Endothelial cell of umbilical vein (primary cell): Measurements from ENCODE around the gene KRT79. TPM values are rescaled to one million over a fixed set of nuclear protein-coding genes. Genes with fewer than 3 reads are reported as not detected.

Experiments
- BruUV-seq: library from RNA; stranded (reverse); fragments of 400-500 nt; replicated peaks from 2 replicates; lab custom pipeline; 2021; lab: Mats Ljungman, UMichigan
- CTCF ChIA-PET: fragments of 300-600, 350-600 bp; sonication (Branson Sonifier 250); formaldehyde crosslinking; loops from one replicate; lab custom pipeline; 2021; ENCODE audit warnings: antibody characterized with exemption, inconsistent platforms; lab: Charles Lee
- POLR2A ChIA-PET: fragments of 300-600, 350-600 bp; sonication (Branson Sonifier 250); formaldehyde crosslinking; loops from one replicate; lab custom pipeline; 2021; ENCODE audit warnings: antibody characterized with exemption, inconsistent platforms; lab: Charles Lee
- DNase-seq: peaks from one replicate; pipeline ENCODE4 v3.0.0-alpha.2; 2011; ENCODE audit warnings: low read depth, low spot score
- FAIRE-seq: peaks from 2 replicates; lab custom pipeline; 2011; peaks lifted over from hg19 to GRCh38; lab: Jason Lieb, UNC
- H2AFZ ChIP-seq: 2 replicates; pipeline ENCODE4 v1.6.0; 2012; ENCODE audit warnings: low read depth, low read length, control low read depth, inconsistent platforms
- H3K27ac ChIP-seq: 2 replicates; pipeline ENCODE4 v1.5.1; 2011; ENCODE audit warnings: low read depth, mild to moderate bottlenecking, control low read depth, low read length, moderate library complexity; ENCODE audit not compliant: insufficient read depth
- H3K27me3 ChIP-seq, 2 experiments: 2 replicates each; pipeline versions ENCODE4 v1.6.0 to v1.6.1; 2011; ENCODE audit warnings: low read length in 2 of 2, mixed read lengths in 1 of 2; ENCODE audit not compliant: control insufficient read depth in 2 of 2, insufficient read depth in 2 of 2
- H3K36me3 ChIP-seq, 2 experiments: 2 replicates in 1 of 2; 3 replicates in 1 of 2; pipeline ENCODE4 v1.5.1; 2011; ENCODE audit warnings: low read length in 2 of 2, mild to moderate bottlenecking in 1 of 2, moderate library complexity in 1 of 2; ENCODE audit not compliant: control insufficient read depth in 2 of 2, insufficient read depth in 2 of 2; ENCODE audit errors: extremely low read depth in 1 of 2
- H3K4me1 ChIP-seq: 3 replicates; pipeline ENCODE4 v1.5.1; 2011; ENCODE audit warnings: mild to moderate bottlenecking, low read length; ENCODE audit not compliant: control insufficient read depth, insufficient read depth; ENCODE audit errors: extremely low read depth
- H3K4me2 ChIP-seq: 2 replicates; pipeline ENCODE4 v1.6.1; 2011; ENCODE audit warnings: low read length, control low read depth, mixed read lengths; ENCODE audit not compliant: insufficient read depth
- H3K4me3 ChIP-seq, 3 experiments: fragments of 200-600 bp in 1 of 3; sonication (generic), shearing (Covaris generic) in 1 of 3; replicated peaks in 1 of 3; 2 replicates each; pipeline ENCODE4 v1.5.1; 2011 to 2016; ENCODE audit warnings: control low read depth in 3 of 3, low read length in 3 of 3, mild to moderate bottlenecking in 2 of 3, inconsistent platforms in 1 of 3, low read depth in 1 of 3, moderate library complexity in 1 of 3; ENCODE audit not compliant: insufficient read depth in 1 of 3
- H3K79me2 ChIP-seq: 2 replicates; pipeline ENCODE4 v1.6.0; 2012; ENCODE audit warnings: low read length, inconsistent platforms; ENCODE audit not compliant: control insufficient read depth, insufficient read depth
- H3K9ac ChIP-seq: replicated peaks from 2 replicates; pipeline ENCODE3; 2011; ENCODE audit warnings: low read length, control low read depth; ENCODE audit not compliant: insufficient read depth; ENCODE audit errors: extremely low read depth
- H3K9me1 ChIP-seq: replicated peaks from 3 replicates; pipeline ENCODE4 v1.6.0; 2011; ENCODE audit warnings: mild to moderate bottlenecking, low read length; ENCODE audit not compliant: control insufficient read depth, insufficient read depth; ENCODE audit errors: extremely low read depth
- H3K9me3 ChIP-seq: replicated peaks from 2 replicates; pipeline ENCODE4 v1.5.1; 2012; ENCODE audit warnings: low read length, inconsistent platforms; ENCODE audit not compliant: control insufficient read depth, insufficient read depth
- H4K20me1 ChIP-seq: replicated peaks from 2 replicates; pipeline ENCODE3; 2011; ENCODE audit warnings: mild to moderate bottlenecking, low read length; ENCODE audit not compliant: control insufficient read depth, insufficient read depth; ENCODE audit errors: extremely low read depth
- EZH2 ChIP-seq: IDR thresholded peaks from 2 replicates; pipeline ENCODE4 v1.6.1; 2012; ENCODE audit warnings: borderline replicate concordance, low read depth, mild to moderate bottlenecking, moderate library complexity, low read length, inconsistent platforms; ENCODE audit not compliant: severe bottlenecking
- FOS ChIP-seq: IDR thresholded peaks from 2 replicates; pipeline ENCODE4 v1.6.1; 2011; ENCODE audit warnings: mild to moderate bottlenecking, low read length, moderate library complexity, borderline replicate concordance; ENCODE audit not compliant: insufficient read depth
- GATA2 ChIP-seq: IDR thresholded peaks from 2 replicates; pipeline ENCODE4 v1.7.0; 2011; ENCODE audit warnings: low read depth, mild to moderate bottlenecking, moderate library complexity, mixed read lengths, low read length; ENCODE audit not compliant: insufficient read length, insufficient read depth
- JUN ChIP-seq: IDR thresholded peaks from 2 replicates; pipeline ENCODE4 v1.6.1; 2011; ENCODE audit warnings: borderline replicate concordance, low read depth; ENCODE audit not compliant: insufficient read length, insufficient read depth
- MYC ChIP-seq: IDR thresholded peaks from one replicate; pipeline ENCODE4 v1.6.1; 2011; ENCODE audit warnings: mild to moderate bottlenecking, low read depth, low read length
- POLR2A ChIP-seq: IDR thresholded peaks from 2 replicates; pipeline ENCODE4 v1.6.1; 2012; ENCODE audit warnings: low read depth, mild to moderate bottlenecking, control low read depth, low read length
- POLR2AphosphoS5 ChIP-seq: IDR thresholded peaks from 2 replicates; pipeline ENCODE4 v1.6.1; 2012; ENCODE audit warnings: low read depth, mild to moderate bottlenecking, control low read depth, low read length, moderate library complexity; ENCODE audit not compliant: insufficient read depth
- dilution Hi-C: fragments of 300-500 bp; cut with MboI; formaldehyde crosslinking; loops from one replicate; pipeline ENCODE4 v1.15.0; 2019; ENCODE audit warnings: low sequenced_read_pairs; ENCODE audit not compliant: extremely low pct_ligation_motif_present
- intact Hi-C: fragments of 100-400 bp; cut with micrococcal nuclease; formaldehyde crosslinking; loops from one replicate; pipeline ENCODE4 v1.10.0; 2022
- polyA plus RNA-seq, 4 experiments: library from polyadenylated mRNA; depleted of rRNA in 3 of 4; stranded (reverse) in 3 of 4; unstranded in 1 of 4; fragments of >200 nt; gene quantifications; 2 replicates each; pipeline versions ENCODE4 v1.2.1 to v1.2.3, GENCODE V29; 2011 to 2012; ENCODE audit warnings: missing spikeins in 1 of 4
- total RNA-seq: library from RNA; stranded (reverse); gene quantifications from 2 replicates; pipeline ENCODE4 v1.2.3, GENCODE V29; 2021
- TF ChIP-seq, protein P1 (sequence below): IDR thresholded peaks from 2 replicates; pipeline ENCODE4 v1.6.1; 2011; ENCODE audit not compliant: insufficient read depth, insufficient read length
- TF ChIP-seq, protein P2 (sequence below), 2 donors: IDR thresholded peaks; 1 replicate in 1 of 2; 2 replicates in 1 of 2; pipeline ENCODE4 v1.5.1; 2011; ENCODE audit warnings: low read length in 2 of 2, mild to moderate bottlenecking in 2 of 2, moderate library complexity in 2 of 2, control low read depth in 1 of 2, inconsistent platforms in 1 of 2, low read depth in 1 of 2; ENCODE audit not compliant: insufficient read depth in 1 of 2; ENCODE audit errors: extremely low read depth in 1 of 2

Gene KRT79
- total and polyA plus RNA-seq, 2 donors (not counting 3 experiments of a cell fraction or from before 2014, with no cell fraction given) = not detected

DNA sequence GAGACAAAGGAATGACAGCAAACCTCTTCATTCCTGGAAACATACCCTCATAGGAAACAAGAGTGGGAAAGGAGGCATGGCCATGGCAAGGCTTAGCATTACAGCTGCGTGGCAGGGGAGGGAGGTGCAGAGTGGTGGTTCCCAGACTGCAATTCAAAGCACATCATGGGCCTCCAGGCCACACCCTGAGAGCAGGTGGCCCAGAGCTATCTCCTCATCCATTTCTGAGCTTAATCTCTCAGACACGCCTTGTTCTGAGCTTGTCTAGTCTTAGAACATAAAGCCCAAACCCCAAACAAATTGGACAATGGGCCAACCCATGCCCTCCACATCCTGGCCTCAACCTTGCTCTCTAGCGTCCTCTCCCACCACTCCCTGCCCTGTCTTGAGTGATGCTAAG is 32.3 kb downstream of the KRT79 start:
- no peaks in the 10 kb centered on the region for H3K9me3 ChIP-seq
- ChIA-PET CTCF (no interaction called here), POLR2A (no interaction called here)
- no TSS peak for BruUV-seq
- H3K36me3 ChIP-seq = no peaks in the 10 kb centered on the region
- H3K27ac ChIP-seq = no peak overlapping the region
- H3K4me3 ChIP-seq = no peak overlapping the region
- no peaks in the 10 kb centered on the region for H4K20me1 ChIP-seq
- dilution Hi-C loops = no loop called here
- no peak overlapping the region for H3K4me2 ChIP-seq
- FAIRE-seq (no peak), DNase-seq (no peak)
- H3K9me1 ChIP-seq = no peaks in the 10 kb centered on the region
- H3K79me2 ChIP-seq = no peaks in the 10 kb centered on the region
- no peak overlapping the region for H2AFZ ChIP-seq
- H3K4me1 ChIP-seq = no peaks in the 10 kb centered on the region
- H3K9ac ChIP-seq = no peak overlapping the region
- H3K27me3 ChIP-seq = peaks cover 0 to 8% of the 10 kb centered on the region in 2 experiments
- TF ChIP-seq GATA2 = no peak
- TF ChIP-seq JUN = no peak
- TF ChIP-seq EZH2 = no peak
- TF ChIP-seq, protein P1, sequence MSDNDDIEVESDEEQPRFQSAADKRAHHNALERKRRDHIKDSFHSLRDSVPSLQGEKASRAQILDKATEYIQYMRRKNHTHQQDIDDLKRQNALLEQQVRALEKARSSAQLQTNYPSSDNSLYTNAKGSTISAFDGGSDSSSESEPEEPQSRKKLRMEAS = no peak
- no peak for TF ChIP-seq POLR2AphosphoS5
- intact Hi-C loops = no loop called here

DNA sequence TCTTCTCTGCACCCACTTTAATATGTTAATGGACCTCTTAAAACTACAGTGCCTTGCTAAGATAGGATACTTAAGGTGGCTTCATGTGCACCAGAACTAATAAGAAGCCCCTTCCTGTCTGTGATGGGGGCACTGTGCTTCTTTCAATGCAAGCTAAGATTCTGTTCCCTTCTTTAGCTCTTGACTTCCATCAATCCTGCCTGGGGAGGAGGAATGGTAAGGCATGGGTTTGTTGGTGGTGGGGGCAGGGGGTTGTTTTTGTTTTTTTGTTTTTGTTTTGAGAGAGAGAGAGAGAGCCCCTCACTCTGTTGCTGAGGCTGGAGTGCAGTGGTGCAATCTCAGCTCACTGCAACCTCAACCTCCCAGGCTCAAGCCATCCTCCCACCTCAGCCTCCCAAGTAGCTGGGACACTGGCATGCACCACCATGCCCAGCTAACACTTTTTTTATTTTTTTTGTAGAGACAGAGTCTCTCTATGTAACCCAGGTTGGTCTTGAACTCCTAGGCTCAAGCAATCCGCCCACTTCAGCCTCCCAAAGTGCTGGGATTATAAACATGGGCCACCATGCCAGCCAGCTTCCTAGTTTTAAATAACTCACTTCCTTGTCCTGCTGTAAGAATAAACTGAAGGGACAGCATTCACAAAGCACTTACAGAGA is 33.7 kb downstream of the KRT79 start:
- H3K27me3 ChIP-seq = peaks cover 0 to 8% of the 10 kb centered on the region in 2 experiments
- no peak for TF ChIP-seq JUN
- no peak for TF ChIP-seq POLR2AphosphoS5
- TF ChIP-seq, protein P1 = no peak
- no peak for TF ChIP-seq FOS
- TF ChIP-seq MYC = no peak
- TF ChIP-seq EZH2 = no peak
- TF ChIP-seq, protein P2, sequence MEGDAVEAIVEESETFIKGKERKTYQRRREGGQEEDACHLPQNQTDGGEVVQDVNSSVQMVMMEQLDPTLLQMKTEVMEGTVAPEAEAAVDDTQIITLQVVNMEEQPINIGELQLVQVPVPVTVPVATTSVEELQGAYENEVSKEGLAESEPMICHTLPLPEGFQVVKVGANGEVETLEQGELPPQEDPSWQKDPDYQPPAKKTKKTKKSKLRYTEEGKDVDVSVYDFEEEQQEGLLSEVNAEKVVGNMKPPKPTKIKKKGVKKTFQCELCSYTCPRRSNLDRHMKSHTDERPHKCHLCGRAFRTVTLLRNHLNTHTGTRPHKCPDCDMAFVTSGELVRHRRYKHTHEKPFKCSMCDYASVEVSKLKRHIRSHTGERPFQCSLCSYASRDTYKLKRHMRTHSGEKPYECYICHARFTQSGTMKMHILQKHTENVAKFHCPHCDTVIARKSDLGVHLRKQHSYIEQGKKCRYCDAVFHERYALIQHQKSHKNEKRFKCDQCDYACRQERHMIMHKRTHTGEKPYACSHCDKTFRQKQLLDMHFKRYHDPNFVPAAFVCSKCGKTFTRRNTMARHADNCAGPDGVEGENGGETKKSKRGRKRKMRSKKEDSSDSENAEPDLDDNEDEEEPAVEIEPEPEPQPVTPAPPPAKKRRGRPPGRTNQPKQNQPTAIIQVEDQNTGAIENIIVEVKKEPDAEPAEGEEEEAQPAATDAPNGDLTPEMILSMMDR (IDR thresholded peaks at IDR 0.05; ENCODE audit: extremely low read depth in 1 of 2, insufficient read depth in 1 of 2, low read depth in 1 of 2, low read length in 2 of 2) = no peak
- TF ChIP-seq GATA2 = no peak
- TF ChIP-seq POLR2A = no peak
- no peaks in the 10 kb centered on the region for H3K9me3 ChIP-seq
- DNase-seq (no peak), FAIRE-seq (no peak)
- H3K4me1 ChIP-seq = no peaks in the 10 kb centered on the region
- H3K9me1 ChIP-seq = no peaks in the 10 kb centered on the region
- H2AFZ ChIP-seq = no peak overlapping the region
- H3K79me2 ChIP-seq = no peaks in the 10 kb centered on the region
- CTCF ChIA-PET = interaction anchor here (0.7 kb wide), 1 partner anchor 65 kb away, joined by 3 read pairs; no protein-coding TSS in a partner anchor
- BruUV-seq = no TSS peak
- POLR2A ChIA-PET = no interaction called here
- no peaks in the 10 kb centered on the region for H3K36me3 ChIP-seq
- intact Hi-C loops (no loop called here), dilution Hi-C loops (no loop called here)
- no peaks in the 10 kb centered on the region for H4K20me1 ChIP-seq
- no peak overlapping the region for H3K27ac ChIP-seq
- no peak overlapping the region for H3K9ac ChIP-seq
- H3K4me3 ChIP-seq = no peak overlapping the region
- no peak overlapping the region for H3K4me2 ChIP-seq
